ENCODE results near the gene NRG2. TPM values are rescaled to one million over a fixed set of nuclear protein-coding genes. Genes with fewer than 3 reads are reported as not detected.

The NRG2 gene
- polyA plus RNA-seq, 1 of the 3 experiments (the other 2 are of a cell fraction) = 3.7 TPM

DNA sequence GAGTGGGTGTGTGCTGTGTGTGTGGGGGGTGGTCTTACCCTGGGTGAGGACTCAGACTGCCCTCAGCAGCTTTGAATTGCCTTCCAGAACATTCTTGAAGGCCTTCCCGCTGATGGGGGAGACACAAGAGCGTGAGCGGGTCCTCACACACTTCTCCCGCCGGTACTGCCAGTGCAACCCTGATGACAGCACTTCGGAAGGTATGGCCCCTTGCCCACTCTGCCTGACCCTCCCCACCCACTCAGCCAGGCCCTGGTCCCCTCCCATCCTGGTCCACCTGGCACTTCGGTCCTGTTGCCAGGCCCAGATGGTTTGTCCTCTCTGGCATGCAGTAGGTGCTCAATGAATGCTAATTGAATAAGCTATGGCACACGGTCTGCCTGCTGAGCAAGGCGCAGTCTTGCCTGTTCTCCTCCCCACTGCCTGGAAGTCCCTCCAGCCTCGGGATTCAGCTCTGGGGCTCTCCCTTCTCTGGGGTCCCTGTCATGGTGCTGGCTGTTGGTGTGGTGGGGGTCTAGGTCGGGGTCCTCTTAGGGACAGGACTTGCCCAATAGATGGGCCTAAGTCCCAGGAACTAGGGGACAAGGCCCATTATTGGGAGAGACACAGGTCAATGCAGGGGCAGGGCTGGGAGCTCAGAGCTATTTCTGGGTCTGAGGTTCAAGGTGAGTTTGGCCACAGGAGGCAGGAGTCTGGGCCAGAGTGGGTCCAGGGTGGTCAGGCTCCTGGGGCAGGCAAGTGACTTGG lies 221.1 kb downstream of the NRG2 start (continued):
- TF ChIP-seq, protein P1, sequence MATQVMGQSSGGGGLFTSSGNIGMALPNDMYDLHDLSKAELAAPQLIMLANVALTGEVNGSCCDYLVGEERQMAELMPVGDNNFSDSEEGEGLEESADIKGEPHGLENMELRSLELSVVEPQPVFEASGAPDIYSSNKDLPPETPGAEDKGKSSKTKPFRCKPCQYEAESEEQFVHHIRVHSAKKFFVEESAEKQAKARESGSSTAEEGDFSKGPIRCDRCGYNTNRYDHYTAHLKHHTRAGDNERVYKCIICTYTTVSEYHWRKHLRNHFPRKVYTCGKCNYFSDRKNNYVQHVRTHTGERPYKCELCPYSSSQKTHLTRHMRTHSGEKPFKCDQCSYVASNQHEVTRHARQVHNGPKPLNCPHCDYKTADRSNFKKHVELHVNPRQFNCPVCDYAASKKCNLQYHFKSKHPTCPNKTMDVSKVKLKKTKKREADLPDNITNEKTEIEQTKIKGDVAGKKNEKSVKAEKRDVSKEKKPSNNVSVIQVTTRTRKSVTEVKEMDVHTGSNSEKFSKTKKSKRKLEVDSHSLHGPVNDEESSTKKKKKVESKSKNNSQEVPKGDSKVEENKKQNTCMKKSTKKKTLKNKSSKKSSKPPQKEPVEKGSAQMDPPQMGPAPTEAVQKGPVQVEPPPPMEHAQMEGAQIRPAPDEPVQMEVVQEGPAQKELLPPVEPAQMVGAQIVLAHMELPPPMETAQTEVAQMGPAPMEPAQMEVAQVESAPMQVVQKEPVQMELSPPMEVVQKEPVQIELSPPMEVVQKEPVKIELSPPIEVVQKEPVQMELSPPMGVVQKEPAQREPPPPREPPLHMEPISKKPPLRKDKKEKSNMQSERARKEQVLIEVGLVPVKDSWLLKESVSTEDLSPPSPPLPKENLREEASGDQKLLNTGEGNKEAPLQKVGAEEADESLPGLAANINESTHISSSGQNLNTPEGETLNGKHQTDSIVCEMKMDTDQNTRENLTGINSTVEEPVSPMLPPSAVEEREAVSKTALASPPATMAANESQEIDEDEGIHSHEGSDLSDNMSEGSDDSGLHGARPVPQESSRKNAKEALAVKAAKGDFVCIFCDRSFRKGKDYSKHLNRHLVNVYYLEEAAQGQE (IDR thresholded peaks at IDR 0.05; ENCODE audit: low read depth, low read length) = no peak
- TF ChIP-seq, protein P2, sequence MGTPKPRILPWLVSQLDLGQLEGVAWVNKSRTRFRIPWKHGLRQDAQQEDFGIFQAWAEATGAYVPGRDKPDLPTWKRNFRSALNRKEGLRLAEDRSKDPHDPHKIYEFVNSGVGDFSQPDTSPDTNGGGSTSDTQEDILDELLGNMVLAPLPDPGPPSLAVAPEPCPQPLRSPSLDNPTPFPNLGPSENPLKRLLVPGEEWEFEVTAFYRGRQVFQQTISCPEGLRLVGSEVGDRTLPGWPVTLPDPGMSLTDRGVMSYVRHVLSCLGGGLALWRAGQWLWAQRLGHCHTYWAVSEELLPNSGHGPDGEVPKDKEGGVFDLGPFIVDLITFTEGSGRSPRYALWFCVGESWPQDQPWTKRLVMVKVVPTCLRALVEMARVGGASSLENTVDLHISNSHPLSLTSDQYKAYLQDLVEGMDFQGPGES (IDR thresholded peaks at IDR 0.05; ENCODE audit: low read depth, low read length) = no peak
- TF ChIP-seq, protein P3, sequence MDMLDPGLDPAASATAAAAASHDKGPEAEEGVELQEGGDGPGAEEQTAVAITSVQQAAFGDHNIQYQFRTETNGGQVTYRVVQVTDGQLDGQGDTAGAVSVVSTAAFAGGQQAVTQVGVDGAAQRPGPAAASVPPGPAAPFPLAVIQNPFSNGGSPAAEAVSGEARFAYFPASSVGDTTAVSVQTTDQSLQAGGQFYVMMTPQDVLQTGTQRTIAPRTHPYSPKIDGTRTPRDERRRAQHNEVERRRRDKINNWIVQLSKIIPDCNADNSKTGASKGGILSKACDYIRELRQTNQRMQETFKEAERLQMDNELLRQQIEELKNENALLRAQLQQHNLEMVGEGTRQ (IDR thresholded peaks at IDR 0.05; ENCODE audit: borderline replicate concordance, low read depth, low read length) = no peak
- no peak for TF ChIP-seq TAF1 (IDR thresholded peaks at IDR 0.05; ENCODE audit: borderline replicate concordance, low read depth, low read length)

DNA sequence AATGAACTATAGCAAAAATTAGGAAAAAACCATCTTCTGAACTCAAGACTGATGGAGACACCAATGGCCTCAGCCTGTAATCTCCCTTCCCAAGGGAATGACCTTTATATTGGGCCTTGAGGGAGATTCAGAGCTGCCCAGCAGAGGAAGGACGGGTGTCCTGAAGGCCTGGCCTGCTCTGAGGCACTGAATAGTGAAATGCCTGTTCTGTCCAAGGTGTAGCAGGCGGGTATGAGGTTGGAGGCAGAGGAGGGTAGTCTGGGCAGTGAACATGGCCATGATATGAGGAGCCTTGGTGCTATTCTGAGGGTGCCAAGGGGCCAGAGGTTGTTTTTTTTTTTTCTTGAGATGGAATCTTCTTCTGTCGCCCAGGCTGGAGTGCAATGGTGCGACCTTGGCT lies 222.5 kb downstream of the NRG2 start:
- Histone ChIP-seq H3K9ac (no peak overlapping the region), H3K4me3 (ENCODE audit: low read depth in 2 of 2, low read length in 1 of 2) (no peak overlapping the region), H2AFZ (ENCODE audit: low read depth) (no peak overlapping the region), H3F3A (replicated peaks; ENCODE audit: insufficient read depth) (peaks cover 3% of the 10 kb centered on the region), H3K9me2 (no peaks in the 10 kb centered on the region), H3K4me2 (no peak overlapping the region), H4K20me1 (ENCODE audit: insufficient read depth) (no peaks in the 10 kb centered on the region), H3K9me3 (0 out of 2 replicates have a peak, but pooled peaks cover 5% of the 10 kb centered on the region), H3K36me3 (replicated peaks in 1 of 2; ENCODE audit: control insufficient read depth in 1 of 2, insufficient read depth in 2 of 2, low read length in 1 of 2) (no peaks in the 10 kb centered on the region), H3K27me3 (ENCODE audit: insufficient read depth) (no peaks in the 10 kb centered on the region; the same call in 1 of the 2 replicates), H3K79me2 (ENCODE audit: insufficient read depth) (no peaks in the 10 kb centered on the region), H3K4me1 (ENCODE audit: control insufficient read depth in 1 of 2, insufficient read depth in 2 of 2, low read depth in 1 of 2, low read length in 1 of 2) (no peaks in the 10 kb centered on the region), H3K27ac (ENCODE audit: low read depth in 2 of 2, low read length in 1 of 2) (no peak overlapping the region)
- CTCF ChIA-PET = interaction anchor here (1.0 to 1.1 kb wide), 2 partner anchors 11 to 148 kb away, joined by 5 read pairs; no protein-coding TSS in a partner anchor
- 47% methylated on average over 4 of the region's 4 CpGs for WGBS (ENCODE audit: low lambda C conversion rate)
- DNase-seq = no peak
- TF ChIP-seq NFIC (IDR thresholded peaks at IDR 0.05; ENCODE audit: borderline replicate concordance) (no peak), TEAD4 (IDR thresholded peaks at IDR 0.05; ENCODE audit: borderline replicate concordance, insufficient read depth) (no peak), TCF12 (IDR thresholded peaks at IDR 0.05) (no peak)
- TF ChIP-seq, protein P1 (IDR thresholded peaks at IDR 0.05; ENCODE audit: low read depth, low read length) = no peak
- POLR2A ChIA-PET = no interaction called here
